ENCODE measurements around the gene HDDC3.

The HDDC3 gene, protein sequence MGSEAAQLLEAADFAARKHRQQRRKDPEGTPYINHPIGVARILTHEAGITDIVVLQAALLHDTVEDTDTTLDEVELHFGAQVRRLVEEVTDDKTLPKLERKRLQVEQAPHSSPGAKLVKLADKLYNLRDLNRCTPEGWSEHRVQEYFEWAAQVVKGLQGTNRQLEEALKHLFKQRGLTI

DNA sequence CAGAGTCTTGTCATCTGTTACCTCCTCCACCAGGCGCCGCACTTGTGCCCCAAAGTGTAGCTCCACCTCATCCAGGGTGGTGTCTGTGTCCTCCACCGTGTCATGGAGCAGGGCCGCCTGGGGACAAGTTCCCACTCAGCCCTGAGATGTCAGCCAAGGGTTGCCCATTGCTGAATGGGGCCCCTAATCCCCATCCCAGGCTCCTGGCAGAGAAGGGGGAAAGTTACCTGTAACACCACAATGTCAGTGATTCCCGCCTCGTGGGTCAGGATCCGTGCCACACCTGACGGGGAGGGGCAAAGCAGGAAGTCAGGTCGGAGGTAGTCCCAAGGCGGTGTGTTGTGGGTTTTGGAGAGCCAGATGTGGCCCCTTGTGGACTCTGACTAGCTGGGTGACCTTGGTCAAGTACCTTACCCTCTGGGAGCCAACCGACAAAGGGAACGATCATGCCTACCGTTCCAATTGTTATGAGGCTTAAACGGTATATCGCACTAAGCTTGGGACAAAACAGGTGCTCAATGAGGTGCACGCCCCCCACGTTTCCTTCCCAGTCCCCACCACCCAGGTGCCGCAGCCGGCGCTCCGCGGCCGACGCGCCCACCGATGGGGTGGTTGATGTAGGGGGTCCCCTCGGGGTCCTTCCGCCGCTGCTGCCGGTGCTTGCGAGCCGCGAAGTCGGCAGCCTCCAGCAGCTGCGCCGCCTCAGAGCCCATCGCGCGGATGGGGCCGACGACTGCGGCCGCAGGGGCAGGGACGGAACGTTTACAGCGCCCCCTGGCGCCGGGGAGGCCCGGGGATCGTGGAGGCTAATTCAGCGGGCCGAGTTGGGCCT is at the start of gene HDDC3:
HDDC3 (minus strand) TSS at position 722 of the 832 bp plus-strand sequence; CDS start at position 713, 9 bp downstream.
- DNase-seq (ENCODE audit: low spot score): peak; percentile 97

DNA sequence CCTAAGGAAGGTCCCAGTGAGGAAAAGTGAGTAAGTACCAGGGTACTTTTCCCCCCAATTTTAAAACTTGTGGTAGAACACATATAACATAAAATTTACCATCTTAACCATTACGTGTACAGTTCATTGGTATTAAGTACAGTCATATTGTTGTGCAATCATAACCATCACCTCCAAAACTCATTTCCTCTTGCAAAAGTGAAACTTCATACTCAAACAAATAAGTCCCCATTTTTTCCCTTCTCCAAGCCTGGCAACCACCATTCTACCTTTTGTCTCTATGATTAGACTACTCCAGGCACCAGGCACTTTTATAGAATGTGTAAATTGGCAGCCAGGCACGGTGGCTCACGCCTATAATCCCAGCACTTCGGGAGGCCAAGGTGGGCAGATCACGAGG is 49.8 kb upstream of the HDDC3 start:
- no peak for DNase-seq (ENCODE audit: low spot score)

DNA sequence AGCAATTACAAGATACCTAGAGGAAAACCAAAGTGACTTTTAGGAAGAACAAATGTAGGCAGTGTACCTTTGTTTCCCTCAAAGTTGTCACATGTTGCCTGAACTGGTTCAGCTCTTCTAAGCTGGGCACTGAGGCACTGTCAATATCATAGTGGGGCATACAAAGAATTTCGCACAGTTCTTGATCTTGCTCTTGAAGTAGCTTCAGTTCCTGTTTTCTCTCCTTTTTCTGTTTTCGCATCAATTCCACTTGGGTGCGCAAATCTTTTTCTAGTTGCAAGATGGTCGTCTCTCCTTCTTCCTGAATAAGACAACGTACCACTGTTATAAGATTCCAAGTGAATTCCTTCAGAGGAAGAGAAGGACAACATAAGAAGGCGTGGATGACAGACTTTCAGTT is 49.3 kb upstream of the HDDC3 start:
- no peak for DNase-seq (ENCODE audit: low spot score)

DNA sequence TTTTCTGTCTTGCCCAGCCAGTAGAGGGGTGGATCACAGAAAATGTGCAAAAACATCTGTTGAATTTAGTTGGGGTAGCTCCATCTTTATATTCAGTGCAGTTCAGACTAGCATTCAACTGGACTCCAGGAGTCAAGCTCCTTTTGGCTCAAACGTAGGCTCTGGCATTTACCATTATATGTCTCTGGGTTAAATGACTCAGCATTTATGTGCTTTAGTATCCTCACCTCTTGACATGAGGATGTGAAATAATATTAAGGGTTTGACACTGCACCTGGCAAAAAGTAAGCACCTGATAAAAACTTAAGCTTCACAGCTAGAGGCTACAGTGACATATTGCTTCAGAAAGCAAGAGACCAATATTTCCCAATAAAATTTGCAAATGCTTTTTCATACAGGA is 47.2 kb upstream of the HDDC3 start:
- no peak for DNase-seq (ENCODE audit: low spot score)

DNA sequence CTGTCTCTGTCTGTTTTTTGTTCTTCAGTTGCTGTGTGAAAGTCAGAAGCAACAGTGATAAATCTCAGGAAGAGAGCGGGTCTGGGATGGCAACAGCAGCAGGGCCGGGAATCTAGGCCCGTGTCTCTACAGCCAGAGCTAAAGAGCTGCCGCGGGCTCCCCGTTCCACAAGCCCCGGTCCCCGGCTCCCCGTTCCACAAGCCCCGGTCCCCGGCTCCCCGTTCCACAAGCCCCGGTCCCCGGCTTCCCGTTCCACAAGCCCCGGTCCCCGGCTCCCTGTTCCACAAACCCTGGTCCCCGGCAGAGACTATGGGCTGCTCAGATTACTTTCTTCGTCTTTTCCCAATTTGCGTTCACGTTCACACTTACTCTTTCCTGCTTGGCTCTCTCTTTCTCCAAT is 41.9 kb upstream of the HDDC3 start:
- no peak for DNase-seq (ENCODE audit: low spot score)

DNA sequence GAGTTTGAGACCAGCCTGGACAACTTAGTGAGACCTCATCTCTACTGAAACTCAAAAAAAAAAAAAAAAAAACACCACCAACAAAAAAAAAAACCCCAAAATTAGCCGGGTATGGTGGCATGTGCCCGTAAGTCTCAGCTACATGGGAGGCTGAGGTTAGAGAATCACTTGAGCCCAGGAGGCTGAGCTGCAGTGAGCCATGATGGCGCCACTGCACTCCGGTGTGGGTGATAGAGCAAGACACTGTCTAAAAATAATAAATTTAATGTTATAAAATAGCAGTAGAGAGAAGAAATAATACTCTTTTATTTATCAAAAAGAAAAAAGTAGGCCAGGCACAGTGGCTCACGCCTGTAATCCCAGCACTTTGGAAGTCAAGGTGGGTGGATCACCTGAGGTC is 39.8 kb upstream of the HDDC3 start:
- no peak for DNase-seq (ENCODE audit: low spot score)

DNA sequence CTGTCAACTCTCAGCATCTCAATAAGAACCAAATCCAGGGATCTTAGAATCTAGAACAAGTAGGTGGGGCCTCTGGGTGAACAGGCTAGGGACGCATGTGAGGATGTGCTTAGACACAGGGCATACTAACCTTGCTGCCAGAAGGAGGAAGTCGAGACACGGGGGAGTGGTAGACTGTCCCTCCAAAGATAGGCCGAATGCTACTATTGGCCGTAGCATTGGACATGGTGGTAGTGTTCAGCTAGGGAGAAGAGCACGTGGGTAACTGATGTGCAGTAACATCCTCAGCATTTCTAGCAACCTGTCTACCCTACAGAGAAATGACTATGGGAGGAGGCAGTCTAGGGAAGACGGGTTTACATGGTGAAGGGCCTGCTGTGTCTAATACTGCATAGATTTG is 37.9 kb upstream of the HDDC3 start:
- no peak for DNase-seq (ENCODE audit: low spot score)

DNA sequence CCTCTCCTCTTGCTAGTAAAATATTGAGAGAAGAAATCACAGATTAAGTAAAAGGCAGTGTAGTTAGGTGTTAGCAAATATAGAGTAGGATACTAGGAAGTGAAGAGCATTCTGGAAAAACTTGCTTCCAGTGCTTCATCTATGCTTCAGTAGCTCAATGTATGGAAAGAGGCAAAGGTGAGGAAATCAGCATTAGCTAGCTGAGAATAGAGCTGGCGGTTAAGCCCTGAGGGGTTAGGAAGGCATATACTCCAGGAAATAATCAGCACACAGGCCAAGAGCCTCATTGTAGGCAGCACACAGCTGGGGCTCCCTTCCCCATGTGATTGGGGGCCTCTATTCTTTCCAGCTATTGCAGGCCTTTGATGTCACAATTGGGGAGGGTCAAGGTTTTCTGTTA is 36.1 kb upstream of the HDDC3 start:
- no peak for DNase-seq (ENCODE audit: low spot score)

DNA sequence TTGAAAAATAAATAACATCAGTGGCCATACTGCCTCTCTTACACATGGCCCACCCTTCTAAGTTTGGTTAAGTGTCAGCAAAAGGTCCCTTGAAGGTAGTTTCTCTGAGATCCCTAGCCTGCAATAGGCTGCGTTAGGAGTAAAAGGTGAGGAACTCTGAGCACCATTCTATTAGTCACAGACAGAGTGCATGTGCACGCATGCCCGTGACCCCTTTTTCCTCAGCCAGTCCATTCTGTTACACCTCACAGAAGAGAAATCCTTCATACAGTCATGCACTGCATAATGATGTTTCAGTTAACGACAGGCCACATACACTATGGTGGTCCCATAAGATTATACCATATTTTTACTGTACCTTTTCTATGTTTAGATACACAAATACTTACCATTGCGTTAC is 34.9 kb upstream of the HDDC3 start:
- no peak for DNase-seq (ENCODE audit: low spot score)

DNA sequence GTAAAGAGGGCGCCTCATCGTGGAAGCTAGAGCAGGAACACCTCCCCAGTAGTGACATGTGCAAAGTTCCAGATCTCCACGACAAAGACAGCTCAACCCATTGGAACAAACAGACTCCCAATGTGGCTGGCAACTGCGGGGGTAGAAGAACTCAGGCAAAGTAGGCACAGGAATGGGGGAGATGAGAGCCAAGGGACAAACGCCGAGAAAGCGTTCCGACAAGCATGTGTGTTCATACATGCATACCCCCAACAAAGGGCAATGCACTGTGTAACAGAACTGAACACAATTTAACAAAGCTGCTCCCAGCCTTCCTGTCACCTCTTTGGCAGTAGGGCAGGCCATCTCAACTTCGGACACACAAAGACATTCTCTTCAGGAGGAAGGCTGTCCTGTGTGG is 33.9 kb upstream of the HDDC3 start:
- no peak for DNase-seq (ENCODE audit: low spot score)

DNA sequence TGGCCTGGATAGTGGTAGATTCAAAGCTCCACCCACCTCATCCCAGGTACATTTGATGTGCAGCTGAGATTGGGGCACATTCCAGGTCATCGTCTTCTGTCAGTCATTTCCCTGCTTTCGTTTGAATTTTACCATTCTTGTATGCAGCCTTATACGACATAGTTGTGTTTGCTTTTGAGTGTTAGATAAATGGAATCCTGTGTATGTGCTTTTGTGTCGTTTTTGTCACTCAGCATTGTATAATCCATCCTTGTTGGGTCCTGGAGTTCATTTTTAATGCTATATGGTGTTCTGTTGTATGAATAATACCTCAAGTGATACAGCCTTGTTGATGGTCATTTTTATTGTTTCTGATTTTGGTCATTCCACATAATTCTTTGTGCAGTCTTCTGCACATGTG is 29.7 kb upstream of the HDDC3 start:
- no peak for DNase-seq (ENCODE audit: low spot score)

DNA sequence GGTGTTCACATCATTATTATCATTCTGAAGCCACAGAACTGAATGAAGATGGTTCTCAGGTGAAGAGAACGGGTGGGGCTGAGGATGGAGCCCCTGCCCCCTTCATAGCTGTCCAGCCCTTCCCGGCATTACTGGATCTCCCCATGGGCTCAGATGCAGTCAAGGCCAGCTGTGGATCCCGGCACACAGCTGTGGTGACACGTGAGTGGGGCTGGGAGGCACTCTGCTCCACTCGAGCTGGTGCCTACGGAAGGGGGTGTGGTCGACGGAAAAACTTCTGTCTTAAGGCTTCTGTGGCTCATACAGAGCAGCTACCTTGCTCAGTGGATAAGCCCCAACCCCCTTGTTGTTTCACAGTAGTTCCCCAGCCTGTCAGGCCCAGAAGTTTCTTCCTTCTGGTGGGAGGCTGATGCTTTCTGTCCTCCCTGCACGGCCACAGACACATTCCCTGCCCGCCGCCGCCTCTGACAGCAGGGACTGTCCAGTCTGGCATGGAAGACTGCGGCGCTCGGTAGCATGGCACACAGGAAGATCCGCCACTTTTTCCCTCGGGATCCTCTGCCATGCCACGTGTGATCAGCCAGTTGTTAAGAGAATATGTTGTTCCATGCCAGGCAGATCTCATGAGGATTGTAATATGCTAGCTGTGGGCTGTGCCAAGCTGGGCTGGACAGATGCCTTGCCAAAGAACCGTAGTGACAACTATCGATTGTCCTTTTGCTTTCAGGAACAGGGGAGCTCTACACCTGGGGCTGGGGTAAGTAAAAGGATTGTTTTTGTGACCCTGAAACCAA is 28.1 kb upstream of the HDDC3 start:
- no peak for DNase-seq (ENCODE audit: low spot score)

DNA sequence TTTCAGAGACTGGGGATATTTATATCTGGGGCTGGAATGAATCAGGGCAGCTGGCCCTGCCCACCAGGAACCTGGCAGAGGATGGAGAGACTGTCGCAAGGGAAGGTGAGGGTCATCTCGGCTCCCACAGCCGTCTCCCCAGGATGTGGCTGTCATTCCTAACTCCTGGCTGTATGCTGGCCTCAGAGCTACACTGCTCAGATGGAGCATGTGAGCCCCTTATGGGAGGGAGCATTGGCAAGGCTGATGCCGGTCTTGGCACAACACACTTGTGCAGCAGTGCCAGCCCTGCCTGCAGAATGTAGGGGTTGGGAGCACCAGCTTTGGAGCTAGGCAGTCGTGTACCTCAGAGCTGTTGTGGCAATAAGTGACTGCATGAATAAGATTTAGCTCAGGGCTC is 27.5 kb upstream of the HDDC3 start:
- no peak for DNase-seq (ENCODE audit: low spot score)

DNA sequence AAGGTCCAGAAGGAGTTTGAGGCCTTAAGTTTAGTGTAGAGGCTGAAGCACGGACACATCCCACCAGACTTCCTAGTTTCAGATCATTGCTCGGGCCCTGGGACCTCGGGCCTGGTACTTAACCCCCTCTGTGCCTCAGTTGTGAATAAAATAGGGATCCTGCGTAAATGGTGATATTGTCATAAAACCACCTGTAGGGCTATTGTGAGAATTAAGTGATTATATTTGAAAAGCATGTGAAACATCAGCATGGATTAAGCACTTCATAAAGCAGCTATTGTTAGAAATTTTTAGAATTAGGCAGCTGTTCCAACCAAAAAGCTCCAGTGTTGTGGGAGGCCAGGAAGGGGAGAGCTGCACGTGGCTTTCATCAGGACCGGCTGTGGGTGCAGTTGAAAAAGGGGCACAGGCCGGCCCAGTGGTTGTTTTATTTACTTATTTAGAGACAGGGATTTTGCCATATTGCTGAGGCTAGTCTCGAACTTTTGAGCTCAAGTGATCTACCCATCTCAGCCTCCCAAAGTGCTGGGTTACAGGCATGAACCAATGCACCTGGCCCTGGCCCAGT is 26.8 kb upstream of the HDDC3 start:
- no peak for DNase-seq (ENCODE audit: low spot score)

DNA sequence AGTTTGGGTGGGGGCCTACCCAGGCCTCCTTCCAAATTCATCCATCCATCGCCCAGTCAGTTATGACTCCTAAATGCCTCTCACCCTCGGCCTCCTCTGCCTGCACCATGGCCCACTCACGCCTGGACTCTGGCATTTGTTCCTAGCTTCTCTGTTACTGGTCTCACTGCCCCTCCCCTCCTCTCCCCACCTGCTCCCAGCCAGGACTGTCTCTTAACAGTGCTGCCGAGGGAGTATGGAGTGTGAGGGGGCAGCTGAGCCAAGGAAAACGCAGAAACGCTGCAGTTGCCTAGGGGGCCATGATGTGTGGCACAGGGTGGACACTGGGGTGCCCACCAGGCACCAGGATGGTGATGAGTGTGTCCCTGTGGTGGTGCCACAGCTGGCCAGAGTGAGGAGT is 25.4 kb upstream of the HDDC3 start:
- no peak for DNase-seq (ENCODE audit: low spot score)

DNA sequence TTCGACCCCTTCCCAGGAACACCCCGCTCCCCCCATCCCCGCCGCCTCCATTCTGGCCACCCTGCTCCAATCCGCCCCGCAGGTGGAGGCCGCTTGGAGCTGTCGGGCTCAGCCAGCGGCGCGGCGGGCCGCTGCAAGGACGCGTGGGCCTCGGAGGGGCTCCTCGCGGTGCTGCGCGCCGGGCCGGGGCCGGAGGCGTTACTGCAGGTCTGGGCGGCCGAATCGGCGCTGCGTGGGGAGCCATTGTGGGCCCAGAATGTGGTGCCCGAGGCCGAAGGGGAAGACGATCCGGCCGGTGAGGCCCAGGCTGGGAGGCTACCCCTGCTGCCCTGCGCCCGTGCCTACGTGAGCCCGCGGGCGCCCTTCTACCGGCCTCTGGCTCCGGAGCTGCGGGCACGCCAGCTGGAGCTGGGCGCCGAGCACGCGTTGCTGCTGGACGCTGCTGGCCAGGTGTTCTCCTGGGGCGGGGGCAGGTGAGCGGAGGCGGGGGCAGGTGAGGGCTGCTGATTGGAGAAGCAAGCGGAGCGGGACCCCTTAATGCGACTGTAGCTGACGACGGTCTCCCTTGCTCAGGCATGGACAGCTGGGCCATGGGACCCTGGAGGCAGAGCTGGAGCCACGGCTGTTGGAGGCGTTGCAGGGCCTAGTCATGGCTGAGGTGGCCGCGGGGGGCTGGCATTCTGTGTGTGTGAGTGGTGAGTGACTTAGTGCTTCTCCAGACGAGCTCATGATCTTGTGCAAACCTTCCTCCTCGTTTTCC is 24.9 kb upstream of the HDDC3 start:
- no peak for DNase-seq (ENCODE audit: low spot score)

DNA sequence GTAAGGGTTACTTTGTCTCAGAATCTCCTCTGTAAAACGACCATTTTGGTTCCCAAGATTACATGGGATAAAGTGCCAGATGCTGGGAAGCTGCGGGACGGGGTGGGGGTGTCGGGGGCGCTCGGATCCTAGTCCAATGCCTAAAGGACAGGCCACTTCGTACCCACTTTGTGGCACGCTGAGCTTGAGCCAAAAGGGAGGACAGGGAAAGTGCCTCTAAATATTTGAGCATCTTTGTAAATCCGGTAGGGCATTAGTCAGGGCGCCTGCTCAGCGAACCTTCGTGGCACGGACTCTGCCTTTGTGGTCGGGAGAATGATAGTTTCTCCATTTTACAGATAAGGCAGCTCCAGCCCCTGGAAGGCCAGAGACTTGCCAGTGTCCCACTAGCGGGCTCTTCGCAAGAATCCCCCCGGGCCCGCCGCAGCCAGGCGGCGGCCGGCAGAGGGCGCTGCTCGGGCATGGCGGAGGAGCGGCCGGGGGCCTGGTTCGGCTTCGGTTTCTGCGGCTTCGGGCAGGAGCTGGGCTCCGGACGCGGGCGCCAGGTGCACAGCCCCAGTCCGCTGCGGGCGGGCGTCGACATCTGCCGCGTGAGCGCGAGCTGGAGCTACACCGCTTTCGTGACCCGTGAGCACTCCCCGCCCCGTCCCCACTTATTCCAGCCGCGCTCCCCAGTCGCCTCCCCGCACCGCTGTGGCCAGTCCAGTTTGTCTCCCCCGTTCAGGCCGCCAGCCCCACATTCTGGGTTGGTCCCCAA is 24.1 kb upstream of the HDDC3 start:
- DNase-seq (ENCODE audit: low spot score): peak; percentile 98

DNA sequence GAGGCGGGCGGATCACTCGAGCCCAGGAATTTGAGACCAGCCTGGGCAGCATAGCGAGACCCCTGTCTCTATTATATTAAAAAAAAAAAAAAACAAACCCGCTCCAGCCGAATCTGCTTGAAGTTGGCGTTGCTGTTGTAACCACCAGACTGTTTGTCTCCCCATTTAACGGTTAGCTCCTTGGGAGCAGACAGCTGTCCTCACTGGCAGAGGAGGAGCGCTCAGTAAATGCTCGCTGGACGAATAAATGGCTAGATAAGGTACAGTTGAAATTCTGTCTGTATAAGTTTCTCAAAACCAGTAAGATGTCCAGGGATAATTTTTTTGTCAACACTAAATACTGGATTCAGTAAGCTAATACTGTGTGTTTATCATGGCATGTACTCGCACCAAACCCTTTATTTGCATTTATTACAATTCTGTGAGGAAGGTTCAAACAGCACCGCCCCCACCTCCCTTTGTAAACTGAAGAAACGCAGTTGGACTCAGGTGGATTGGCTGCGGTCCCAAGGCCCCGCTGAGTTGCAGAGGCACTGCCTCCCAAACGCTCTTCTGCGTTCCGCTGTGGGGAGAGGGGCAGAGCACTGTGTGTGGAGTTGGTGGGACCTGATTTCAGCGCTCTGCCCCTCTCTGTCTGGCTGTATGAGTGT is 23.4 kb upstream of the HDDC3 start:
- peak; percentile 69 for DNase-seq (ENCODE audit: low spot score)

DNA sequence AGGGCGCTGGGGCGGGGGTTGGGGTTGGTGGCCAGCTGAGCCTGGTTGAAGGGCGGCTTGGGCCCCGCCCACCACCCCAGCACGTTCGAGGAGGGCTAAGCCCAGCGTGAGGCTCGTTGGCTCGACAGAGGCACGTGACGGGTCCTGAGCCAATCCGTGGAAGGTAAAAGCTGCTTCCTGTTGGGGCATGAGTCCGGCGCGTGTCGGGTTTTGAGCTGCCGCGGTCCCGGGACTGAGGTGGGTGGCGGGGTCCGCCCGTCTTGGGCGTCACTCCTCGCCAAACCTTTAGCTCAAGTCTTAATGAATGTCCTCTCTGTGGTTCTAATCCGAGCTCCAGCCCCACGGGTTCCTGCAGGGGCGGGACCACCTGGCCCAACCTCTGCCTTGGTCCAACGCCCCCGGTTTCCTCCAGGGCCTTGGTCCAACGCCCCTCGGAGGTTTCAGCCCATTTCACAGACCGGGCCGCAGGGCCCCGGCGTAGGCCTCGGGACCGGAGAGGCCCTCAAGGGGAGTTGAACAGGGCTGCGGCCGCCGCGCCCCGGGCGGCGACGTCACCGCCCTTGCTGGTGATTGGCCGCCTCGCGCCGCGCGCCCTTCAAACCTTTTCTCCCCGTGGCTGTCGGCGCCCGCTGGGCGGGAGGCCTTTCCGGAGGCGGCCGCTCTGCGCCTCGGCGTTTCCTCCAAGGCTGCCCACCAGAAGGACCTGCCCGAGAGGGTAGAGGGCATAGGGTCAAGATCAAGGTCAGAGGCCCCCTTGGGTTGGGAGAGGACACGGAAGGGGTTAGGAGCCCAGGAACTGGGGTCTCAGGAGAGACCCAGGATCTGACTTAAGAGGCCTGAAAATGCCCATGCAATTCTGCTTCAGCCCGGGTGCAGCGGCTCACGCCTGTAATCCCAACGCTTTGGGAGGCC is 22.6 kb upstream of the HDDC3 start, which contains the start of gene RCCD1:
RCCD1 (plus strand) TSS at position 173 of the 912 bp plus-strand sequence. CDS start 1,851 bp downstream, outside the sequence.
- DNase-seq (ENCODE audit: low spot score): peak; percentile 100

All from HuH-7.5 (cell line).